Measurements from ENCODE around the gene FBXO47. TPM values are rescaled to one million over a fixed set of nuclear protein-coding genes. Genes with fewer than 3 reads are reported as not detected.

FBXO47 gene
- total RNA-seq, 2 donors from 2014 or later = not detected

- H3K9me3 ChIP-seq = no peaks in the 10 kb centered on the region
- H3K36me3 ChIP-seq = no peaks in the 10 kb centered on the region
- H3K27ac ChIP-seq = no peak overlapping the region
- DNase-seq (ENCODE audit: low spot score) (no peak), ATAC-seq (ENCODE audit: insufficient number of reproducible peaks, low FRiP score, low read depth) (no peak)
- H3K27me3 ChIP-seq (replicated peaks; ENCODE audit: insufficient read depth) = no peaks in the 10 kb centered on the region
- H3K4me1 ChIP-seq (ENCODE audit: control insufficient read depth in 1 of 2, low read depth in 2 of 2) = peaks cover 0 to 3% of the 10 kb centered on the region in 2 donors
- H3K4me3 ChIP-seq = no peak overlapping the region
- TF ChIP-seq CTCF (IDR thresholded peaks at IDR 0.05) = no peak
These were observed 47.0 kb upstream of the FBXO47 start for GRCh38 chr17:39014044-39014794.

- H3K4me3 ChIP-seq = no peak overlapping the region
- H3K36me3 ChIP-seq = no peaks in the 10 kb centered on the region
- no peaks in the 10 kb centered on the region for H3K4me1 ChIP-seq (ENCODE audit: control insufficient read depth in 1 of 2, low read depth in 2 of 2)
- ATAC-seq (ENCODE audit: insufficient number of reproducible peaks, low FRiP score, low read depth) = no peak
- no peaks in the 10 kb centered on the region for H3K27me3 ChIP-seq (replicated peaks; ENCODE audit: insufficient read depth)
- H3K27ac ChIP-seq = no peak overlapping the region
- TF ChIP-seq CTCF (IDR thresholded peaks at IDR 0.05) = no peak
- H3K9me3 ChIP-seq = no peaks in the 10 kb centered on the region
- no peak for DNase-seq (ENCODE audit: low spot score)
These were observed 45.5 kb upstream of the FBXO47 start for GRCh38 chr17:39012725-39013124.

- DNase-seq (ENCODE audit: low spot score) (no peak), ATAC-seq (ENCODE audit: insufficient number of reproducible peaks, low FRiP score, low read depth) (no peak)
- H3K9me3 ChIP-seq = no peaks in the 10 kb centered on the region
- H3K4me1 ChIP-seq (ENCODE audit: control insufficient read depth in 1 of 2, low read depth in 2 of 2) = no peaks in the 10 kb centered on the region
- TF ChIP-seq CTCF (IDR thresholded peaks at IDR 0.05) = no peak
- no peak overlapping the region for H3K27ac ChIP-seq
- no peaks in the 10 kb centered on the region for H3K27me3 ChIP-seq (replicated peaks; ENCODE audit: insufficient read depth)
- no peak overlapping the region for H3K4me3 ChIP-seq
- no peaks in the 10 kb centered on the region for H3K36me3 ChIP-seq
These were observed 44.8 kb upstream of the FBXO47 start for GRCh38 chr17:39011907-39012468.

- Histone ChIP-seq H3K4me1 (ENCODE audit: control insufficient read depth in 1 of 2, low read depth in 2 of 2) (no peaks in the 10 kb centered on the region), H3K9me3 (no peaks in the 10 kb centered on the region), H3K27ac (no peak overlapping the region), H3K36me3 (no peaks in the 10 kb centered on the region), H3K4me3 (no peak overlapping the region), H3K27me3 (replicated peaks; ENCODE audit: insufficient read depth) (no peaks in the 10 kb centered on the region)
- ATAC-seq (ENCODE audit: insufficient number of reproducible peaks, low FRiP score, low read depth) (no peak), DNase-seq (ENCODE audit: low spot score) (no peak)
- no peak for TF ChIP-seq CTCF (IDR thresholded peaks at IDR 0.05)
These were observed 42.4 kb upstream of the FBXO47 start for GRCh38 chr17:39009581-39010001.

- no peaks in the 10 kb centered on the region for H3K27me3 ChIP-seq (replicated peaks; ENCODE audit: insufficient read depth)
- no peak for DNase-seq (ENCODE audit: low spot score)
- no peaks in the 10 kb centered on the region for H3K36me3 ChIP-seq
- H3K27ac ChIP-seq = no peak overlapping the region
- no peak overlapping the region for H3K4me3 ChIP-seq
- no peak for ATAC-seq (ENCODE audit: insufficient number of reproducible peaks, low FRiP score, low read depth)
- no peak for TF ChIP-seq CTCF (IDR thresholded peaks at IDR 0.05)
- no peaks in the 10 kb centered on the region for H3K4me1 ChIP-seq (ENCODE audit: control insufficient read depth in 1 of 2, low read depth in 2 of 2)
- H3K9me3 ChIP-seq = no peaks in the 10 kb centered on the region
These were observed 41.4 kb upstream of the FBXO47 start for GRCh38 chr17:39008633-39009032.

Measured in thoracic aorta (tissue), 2 donors.